Activated T-cell treated with anti-CD3 and anti-CD28 coated beads, Interleukin-2, amount 50 U/mL, for 24 hours (primary cell): ENCODE results near the gene EIF4E1B.

Experiments used
- DNase-seq: peaks from one replicate; pipeline ENCODE4 v3.0.0-alpha.2; 2020
- H3K27ac Mint-ChIP-seq: 2 replicates; pipeline ENCODE4 v1.8.0; 2020; ENCODE audit warnings: mild to moderate bottlenecking, mixed read lengths
- H3K27me3 Mint-ChIP-seq: 2 replicates; pipeline ENCODE4 v1.8.0; 2020; ENCODE audit warnings: mixed read lengths
- H3K36me3 Mint-ChIP-seq: 2 replicates; pipeline ENCODE4 v1.8.0; 2020; ENCODE audit warnings: low read depth, mixed read lengths
- H3K4me1 Mint-ChIP-seq: 2 replicates; pipeline ENCODE4 v1.8.0; 2020; ENCODE audit warnings: low read depth, mixed read lengths
- H3K4me3 Mint-ChIP-seq: 2 replicates; pipeline ENCODE4 v1.8.0; 2020; ENCODE audit warnings: mild to moderate bottlenecking, moderate library complexity, mixed read lengths
- H3K9me3 Mint-ChIP-seq: 2 replicates; pipeline ENCODE4 v1.8.0; 2020; ENCODE audit warnings: mixed read lengths

EIF4E1B gene

GRCh38 chr5:176685010-176685409, 54.5 kb downstream of the EIF4E1B start:
- Mint-ChIP-seq H3K36me3 (no peaks in the 10 kb centered on the region), H3K9me3 (peaks cover 10% of the 10 kb centered on the region), H3K27me3 (peaks cover 57% of the 10 kb centered on the region), H3K27ac (no peak overlapping the region), H3K4me1 (no peaks in the 10 kb centered on the region), H3K4me3 (no peak overlapping the region)
- DNase-seq = no peak

- Mint-ChIP-seq H3K4me1 (no peaks in the 10 kb centered on the region), H3K27me3 (peaks cover 60% of the 10 kb centered on the region), H3K36me3 (no peaks in the 10 kb centered on the region), H3K4me3 (no peak overlapping the region), H3K9me3 (peaks cover 10% of the 10 kb centered on the region), H3K27ac (no peak overlapping the region)
- no peak for DNase-seq
These were observed 56.8 kb downstream of the EIF4E1B start for GRCh38 chr5:176687247-176687646.

GRCh38 chr5:176687881-176688280, 57.4 kb downstream of the EIF4E1B start:
- Mint-ChIP-seq H3K36me3 (no peaks in the 10 kb centered on the region), H3K9me3 (peaks cover 10% of the 10 kb centered on the region), H3K27me3 (peaks cover 59% of the 10 kb centered on the region), H3K4me3 (no peak overlapping the region), H3K4me1 (no peaks in the 10 kb centered on the region), H3K27ac (no peak overlapping the region)
- no peak for DNase-seq

- no peak overlapping the region for H3K4me3 Mint-ChIP-seq
- H3K4me1 Mint-ChIP-seq = no peaks in the 10 kb centered on the region
These were observed 60.4 kb downstream of the EIF4E1B start for GRCh38 chr5:176690911-176691310.

GRCh38 chr5:176691524-176691923, 61.0 kb downstream of the EIF4E1B start:
- DNase-seq = no peak
- H3K4me1 Mint-ChIP-seq = no peaks in the 10 kb centered on the region
- no peak overlapping the region for H3K27ac Mint-ChIP-seq
- no peaks in the 10 kb centered on the region for H3K36me3 Mint-ChIP-seq
- peaks cover 77% of the 10 kb centered on the region for H3K27me3 Mint-ChIP-seq
- H3K9me3 Mint-ChIP-seq = peaks cover 2% of the 10 kb centered on the region
- no peak overlapping the region for H3K4me3 Mint-ChIP-seq

More at GRCh38 chr5:176690911-176691310, 60.4 kb downstream of the EIF4E1B start:
- no peak for DNase-seq
- Mint-ChIP-seq H3K27me3 (peaks cover 71% of the 10 kb centered on the region), H3K27ac (no peak overlapping the region), H3K36me3 (no peaks in the 10 kb centered on the region), H3K9me3 (peaks cover 2% of the 10 kb centered on the region)

- Mint-ChIP-seq H3K4me3 (no peak overlapping the region), H3K27ac (no peak overlapping the region), H3K9me3 (no peaks in the 10 kb centered on the region), H3K27me3 (peaks cover 80% of the 10 kb centered on the region), H3K4me1 (no peaks in the 10 kb centered on the region), H3K36me3 (no peaks in the 10 kb centered on the region)
- no peak for DNase-seq
These were observed 61.9 kb downstream of the EIF4E1B start for GRCh38 chr5:176692326-176692725.

- peaks cover 83% of the 10 kb centered on the region for H3K27me3 Mint-ChIP-seq
- no peak overlapping the region for H3K4me3 Mint-ChIP-seq
- H3K9me3 Mint-ChIP-seq = no peaks in the 10 kb centered on the region
- H3K27ac Mint-ChIP-seq = no peak overlapping the region
- no peaks in the 10 kb centered on the region for H3K36me3 Mint-ChIP-seq
- no peak for DNase-seq
- H3K4me1 Mint-ChIP-seq = no peaks in the 10 kb centered on the region
These were observed 62.5 kb downstream of the EIF4E1B start for GRCh38 chr5:176692839-176693476.

- no peaks in the 10 kb centered on the region for H3K4me1 Mint-ChIP-seq
- H3K4me3 Mint-ChIP-seq = no peak overlapping the region
- H3K27ac Mint-ChIP-seq = no peak overlapping the region
- H3K27me3 Mint-ChIP-seq = peaks cover 86% of the 10 kb centered on the region
- no peaks in the 10 kb centered on the region for H3K9me3 Mint-ChIP-seq
- no peaks in the 10 kb centered on the region for H3K36me3 Mint-ChIP-seq
- no peak for DNase-seq
These were observed 63.0 kb downstream of the EIF4E1B start for GRCh38 chr5:176693477-176693851.

- Mint-ChIP-seq H3K4me1 (no peaks in the 10 kb centered on the region), H3K36me3 (no peaks in the 10 kb centered on the region), H3K4me3 (no peak overlapping the region), H3K27ac (no peak overlapping the region), H3K9me3 (no peaks in the 10 kb centered on the region), H3K27me3 (peaks cover 91% of the 10 kb centered on the region)
- DNase-seq = no peak
These were observed 63.7 kb downstream of the EIF4E1B start for GRCh38 chr5:176694146-176694545.

- Mint-ChIP-seq H3K4me1 (no peaks in the 10 kb centered on the region), H3K27ac (no peak overlapping the region), H3K36me3 (no peaks in the 10 kb centered on the region), H3K9me3 (no peaks in the 10 kb centered on the region), H3K27me3 (peaks cover 88% of the 10 kb centered on the region), H3K4me3 (no peak overlapping the region)
- no peak for DNase-seq
These were observed 64.2 kb downstream of the EIF4E1B start for GRCh38 chr5:176694631-176695030.

- H3K9me3 Mint-ChIP-seq = no peaks in the 10 kb centered on the region
- no peaks in the 10 kb centered on the region for H3K4me1 Mint-ChIP-seq
- H3K36me3 Mint-ChIP-seq = no peaks in the 10 kb centered on the region
- H3K27me3 Mint-ChIP-seq = peaks cover 87% of the 10 kb centered on the region
- DNase-seq = no peak
- no peak overlapping the region for H3K27ac Mint-ChIP-seq
- no peak overlapping the region for H3K4me3 Mint-ChIP-seq
These were observed 64.6 kb downstream of the EIF4E1B start for GRCh38 chr5:176695073-176695472.
